GM23338 (cell line): Measurements from ENCODE around the gene TNNI3.

Source experiments
- CREB1 ChIP-seq: fragments of 250-450 bp; sonication (Bioruptor Pico); IDR thresholded peaks from 2 replicates; pipeline ENCODE4 v1.5.0; 2020; ENCODE audit warnings: low read depth, mild to moderate bottlenecking, moderate library complexity
- CTCF ChIP-seq, 2 experiments: fragments of 200-600 bp in 1 of 2; sonication (generic) in 1 of 2; conservative IDR thresholded peaks; 2 replicates each; pipeline versions ENCODE4 v1.5.1 to v1.6.1; 2016 to 2017; ENCODE audit warnings: antibody characterized with exemption in 2 of 2, low read depth in 2 of 2, mild to moderate bottlenecking in 2 of 2, moderate library complexity in 1 of 2
- ETS1 ChIP-seq: IDR thresholded peaks from 2 replicates; pipeline ENCODE4 v1.6.1; 2016; ENCODE audit warnings: antibody characterized with exemption
- EZH2 ChIP-seq: fragments of 200-600 bp; sonication (generic); IDR thresholded peaks from one replicate; pipeline ENCODE4 v1.8.0; 2017; ENCODE audit warnings: antibody characterized with exemption, mild to moderate bottlenecking, low read depth; ENCODE audit not compliant: unreplicated experiment
- POLR2AphosphoS5 ChIP-seq: IDR thresholded peaks from 2 replicates; pipeline ENCODE4 v1.6.1; 2016; ENCODE audit warnings: antibody characterized with exemption, low read depth
- REST ChIP-seq: IDR thresholded peaks from one replicate; pipeline ENCODE4 v1.6.1; 2018; ENCODE audit warnings: antibody characterized with exemption; ENCODE audit not compliant: unreplicated experiment

- TF ChIP-seq CTCF (conservative IDR thresholded peaks at IDR 0.05; ENCODE audit: low read depth in 2 of 2) (0 out of 4 replicates have a peak, but pooled peaks of 1 of the 2 experiments have one; percentile 3), POLR2AphosphoS5 (peak; percentile 60), REST (no peak), EZH2 (no peak), ETS1 (no peak), CREB1 (no peak)
Measured at GRCh38 chr19:55146705-55147273, 10.7 kb downstream of the TNNI3 start.
